Psoas muscle (tissue), 8 donors: ENCODE results near the gene ASTN2. TPM values are rescaled to one million over a fixed set of nuclear protein-coding genes. Genes with fewer than 3 reads are reported as not detected.

Experiments
- ATAC-seq, 4 donors: fragments of 200-7000 bp; cut with Tn5 transposase; one replicate each; pipeline ENCODE4 v1.9.1; 2020; ENCODE audit warnings: moderate library complexity in 3 of 4, mild to moderate bottlenecking in 2 of 4
- DNase-seq, 2 donors: peaks; one replicate each; pipeline ENCODE4 v3.0.0-alpha.2; 2020
- H3K27ac ChIP-seq: fragments of 200-600 bp; one replicate; pipeline ENCODE4 v1.8.0; 2022
- H3K27me3 ChIP-seq, 3 donors: fragments of 200-600 bp in 1 of 3; one replicate each; pipeline versions ENCODE4 v1.6.1 to v1.8.0; 2013 to 2022; ENCODE audit warnings: low read length in 2 of 3, mild to moderate bottlenecking in 2 of 3, moderate library complexity in 1 of 3; ENCODE audit not compliant: insufficient read depth in 3 of 3
- H3K36me3 ChIP-seq, 2 donors: fragments of 200-600 bp in 1 of 2; one replicate each; pipeline versions ENCODE4 v1.6.1 to v1.8.0; 2013 to 2022; ENCODE audit warnings: low read depth in 1 of 2, mild to moderate bottlenecking in 1 of 2, moderate library complexity in 1 of 2; ENCODE audit not compliant: insufficient read depth in 1 of 2
- H3K4me1 ChIP-seq: fragments of 200-600 bp; one replicate; pipeline ENCODE4 v1.8.0; 2022
- H3K4me3 ChIP-seq: fragments of 200-600 bp; one replicate; pipeline ENCODE4 v1.8.0; 2022; ENCODE audit warnings: mild to moderate bottlenecking
- H3K9me3 ChIP-seq: fragments of 200-600 bp; one replicate; pipeline ENCODE4 v1.8.0; 2022
- CTCF ChIP-seq: fragments of 200-600 bp; IDR thresholded peaks from one replicate; pipeline ENCODE4 v1.8.0; 2022; ENCODE audit warnings: antibody characterized with exemption
- WGBS, 3 donors: extraction: QIAGEN DNeasy Blood & Tissue Kit; methylation state at CpG; one replicate each; pipeline versions ENCODE4 v1.1.6 to v1.1.7; 2013; 5-methylcytosine and 5-hydroxymethylcytosine counted together
- intact Hi-C, 2 donors: fragments of 100-400 bp; cut with DNase I; formaldehyde crosslinking; loops; one replicate each; pipeline versions ENCODE4 v1.11.0 to v1.14.2; 2022
- polyA plus RNA-seq, 3 donors: library from polyadenylated mRNA; stranded (reverse); fragments of 200-250 nt; gene quantifications; one replicate each; pipeline ENCODE4 v1.2.3, GENCODE V29; 2013
- total RNA-seq, 4 donors: library from RNA; stranded (reverse); fragmentation: NEBNext Ultra II Directional in 2 of 4; extraction: Animal tissue kit (Norgen Biotek cat#: 25700) in 2 of 4; gene quantifications; one replicate each; pipeline versions ENCODE4 v1.2.1 to v1.2.4, GENCODE V29; 2021 to 2023
- donor health status: healthy with polysubstance abuse.
- donor health status: DM: no; HTN: no; CAD: no; lungs with moderate emphysema.
- donor health status: Bipolar disorder and iron deficiency.
- donor health status: healthy.
- donor health status: DM: yes; HTN: yes; CAD: no.
- donor health status: DM: no; HTN: no; CAD: no.
- donor health status: DM: no; HTN: no; CAD: no.
- donor health status: DM: yes; HTN: yes; CAD: no.

The ASTN2 gene
- total and polyA plus RNA-seq, 7 donors = 2.0 to 10.3 (median 3.3) TPM

- no peaks in the 10 kb centered on the region for H3K27me3 ChIP-seq
- ATAC-seq (no peak), DNase-seq (no peak)
- H3K4me1 ChIP-seq = no peaks in the 10 kb centered on the region
- no peaks in the 10 kb centered on the region for H3K36me3 ChIP-seq
- 95 to 98% (median 96%) methylated on average over 2 of the region's 2 CpGs for WGBS, 3 donors
- TF ChIP-seq CTCF = no peak
- no peak overlapping the region for H3K27ac ChIP-seq
- intact Hi-C loops = no loop called here
- no peaks in the 10 kb centered on the region for H3K9me3 ChIP-seq
- H3K4me3 ChIP-seq = no peak overlapping the region
Observed at GRCh38 chr9:116379821-116380220, 1035.0 kb downstream of the ASTN2 start.

GRCh38 chr9:116378873-116379272, 1036.0 kb downstream of the ASTN2 start:
- intact Hi-C loops = no loop called here
- Histone ChIP-seq H3K4me3 (no peak overlapping the region), H3K9me3 (no peaks in the 10 kb centered on the region), H3K4me1 (no peaks in the 10 kb centered on the region), H3K27me3 (no peaks in the 10 kb centered on the region), H3K36me3 (no peaks in the 10 kb centered on the region), H3K27ac (no peak overlapping the region)
- WGBS, 3 donors = 97 to 100% (median 98%) methylated on average over 2 of the region's 2 CpGs
- TF ChIP-seq CTCF = no peak
- ATAC-seq (no peak), DNase-seq (no peak)

- Histone ChIP-seq H3K4me1 (no peaks in the 10 kb centered on the region), H3K27me3 (no peaks in the 10 kb centered on the region), H3K27ac (no peak overlapping the region), H3K36me3 (no peaks in the 10 kb centered on the region), H3K9me3 (no peaks in the 10 kb centered on the region), H3K4me3 (no peak overlapping the region)
- TF ChIP-seq CTCF = no peak
- 72 to 85% (median 77%) methylated on average over 8 of the region's 8 CpGs for WGBS, 3 donors
- intact Hi-C loops = no loop called here
- DNase-seq (no peak), ATAC-seq (no peak)
Observed at GRCh38 chr9:116377179-116377798, 1037.6 kb downstream of the ASTN2 start.
